MM.1S (cell line): ENCODE data around the gene RAD23B.

Experiments used
- DNase-seq: peaks from one replicate; pipeline ENCODE4 v3.0.0-alpha.2; 2015
- H2AFZ ChIP-seq: fragments of 300-600 bp; sonication (generic); 2 replicates; pipeline ENCODE4 v1.6.0; 2016; ENCODE audit warnings: antibody characterized with exemption, low read length
- H3F3A ChIP-seq: fragments of 300-600 bp; sonication (generic); 2 replicates; pipeline ENCODE4 v1.6.1; 2016; ENCODE audit warnings: mild to moderate bottlenecking, antibody characterized with exemption, low read length, moderate library complexity, mixed read lengths; ENCODE audit not compliant: insufficient read depth
- H3K27ac ChIP-seq: fragments of 300-600 bp; sonication (generic); 2 replicates; pipeline ENCODE4 v1.5.1; 2016; ENCODE audit warnings: mild to moderate bottlenecking, low read length
- H3K27me3 ChIP-seq: fragments of 300-600 bp; sonication (generic); replicated peaks from 2 replicates; pipeline ENCODE4 v1.6.0; 2016; ENCODE audit warnings: low read length; ENCODE audit not compliant: insufficient read depth
- H3K36me3 ChIP-seq: fragments of 300-600 bp; sonication (generic); replicated peaks from 2 replicates; pipeline ENCODE4 v1.6.1; 2016; ENCODE audit warnings: mild to moderate bottlenecking, low read length, mixed read lengths; ENCODE audit not compliant: insufficient read depth
- H3K4me1 ChIP-seq: fragments of 300-600 bp; sonication (generic); 2 replicates; pipeline ENCODE4 v1.6.1; 2016; ENCODE audit warnings: low read length, mixed read lengths
- H3K4me2 ChIP-seq: fragments of 300-600 bp; sonication (generic); 2 replicates; pipeline ENCODE4 v1.6.0; 2016; ENCODE audit warnings: low read depth, low read length
- H3K4me3 ChIP-seq: fragments of 300-600 bp; sonication (generic); 2 replicates; pipeline ENCODE4 v1.5.1; 2016; ENCODE audit warnings: low read length, mixed read lengths
- H3K79me2 ChIP-seq: fragments of 300-600 bp; sonication (generic); 2 replicates; pipeline ENCODE4 v1.6.1; 2016; ENCODE audit warnings: mixed run types, low read length, mixed read lengths
- H3K9ac ChIP-seq: fragments of 300-600 bp; sonication (generic); 2 replicates; pipeline ENCODE4 v1.6.1; 2016; ENCODE audit warnings: low read length, mixed read lengths
- H3K9me2 ChIP-seq: fragments of 300-600 bp; sonication (generic); replicated peaks from 2 replicates; pipeline ENCODE4 v1.6.1; 2016; ENCODE audit warnings: mild to moderate bottlenecking, low read length, mixed read lengths; ENCODE audit not compliant: insufficient read depth
- H3K9me3 ChIP-seq: fragments of 300-600 bp; sonication (generic); replicated peaks from 2 replicates; pipeline ENCODE4 v1.6.1; 2016; ENCODE audit warnings: mild to moderate bottlenecking, low read length, mixed read lengths; ENCODE audit not compliant: insufficient read depth
- H4K20me1 ChIP-seq: fragments of 300-600 bp; sonication (generic); 2 replicates; pipeline ENCODE4 v1.6.1; 2016; ENCODE audit warnings: mild to moderate bottlenecking, low read length, moderate library complexity, mixed read lengths; ENCODE audit not compliant: insufficient read depth
- CTCF ChIP-seq: fragments of 300-600 bp; sonication (generic); IDR thresholded peaks from 2 replicates; pipeline ENCODE4 v1.5.1; 2016; ENCODE audit warnings: antibody characterized with exemption, low read length, mixed read lengths
- EZH2 ChIP-seq: fragments of 300-600 bp; sonication (generic); optimal IDR thresholded peaks from 2 replicates; pipeline ENCODE3; 2017; ENCODE audit warnings: low read depth, mild to moderate bottlenecking, antibody characterized with exemption, low read length, mixed read lengths
- EZH2phosphoT487 ChIP-seq: fragments of 300-600 bp; sonication (generic); IDR thresholded peaks from 2 replicates; pipeline ENCODE4 v1.6.1; 2018; ENCODE audit warnings: antibody characterized with exemption, low read length

RAD23B gene

GRCh38 chr9:107375651-107376369 is 92.7 kb downstream of the RAD23B start:
- no peaks in the 10 kb centered on the region for H3K36me3 ChIP-seq
- no peak for DNase-seq
- H3K4me3 ChIP-seq: no peak overlapping the region
- no peak overlapping the region for H3K27ac ChIP-seq
- no peaks in the 10 kb centered on the region for H3K79me2 ChIP-seq
- TF ChIP-seq EZH2 (no peak), EZH2phosphoT487 (no peak), CTCF (no peak)
- no peak overlapping the region for H3K9ac ChIP-seq
- H3K9me2 ChIP-seq: no peaks in the 10 kb centered on the region
- H3K4me2 ChIP-seq: no peak overlapping the region
- H2AFZ ChIP-seq: no peak overlapping the region
- H3F3A ChIP-seq: no peaks in the 10 kb centered on the region
- no peaks in the 10 kb centered on the region for H3K9me3 ChIP-seq
- no peaks in the 10 kb centered on the region for H3K27me3 ChIP-seq
- no peaks in the 10 kb centered on the region for H4K20me1 ChIP-seq
- H3K4me1 ChIP-seq: no peaks in the 10 kb centered on the region

- Histone ChIP-seq H4K20me1 (no peaks in the 10 kb centered on the region), H3K36me3 (no peaks in the 10 kb centered on the region), H3K4me2 (no peak overlapping the region), H3K79me2 (no peaks in the 10 kb centered on the region), H3K4me1 (no peaks in the 10 kb centered on the region), H3K9me3 (no peaks in the 10 kb centered on the region), H3K27ac (no peak overlapping the region), H3K27me3 (no peaks in the 10 kb centered on the region), H3F3A (no peaks in the 10 kb centered on the region), H3K4me3 (no peak overlapping the region), H3K9me2 (no peaks in the 10 kb centered on the region), H3K9ac (no peak overlapping the region), H2AFZ (no peak overlapping the region)
- no peak for TF ChIP-seq EZH2
- TF ChIP-seq EZH2phosphoT487: no peak
- no peak for TF ChIP-seq CTCF
- DNase-seq: no peak
These were observed 94.9 kb downstream of the RAD23B start for GRCh38 chr9:107378006-107378405.
